Mammary epithelial cell (primary cell): ENCODE data around the gene AKAP9.

Experiments
- EZH2 ChIP-seq: IDR thresholded peaks from 2 replicates; pipeline ENCODE4 v1.6.1; 2012; ENCODE audit warnings: low read length, inconsistent platforms, borderline replicate concordance
- TF ChIP-seq, protein P1 (sequence below), 2 donors: IDR thresholded peaks in 1 of 2; conservative IDR thresholded peaks in 1 of 2; 2 replicates each; pipeline ENCODE4 v1.5.1; 2011 to 2012; ENCODE audit warnings: inconsistent platforms in 2 of 2, low read length in 2 of 2, mild to moderate bottlenecking in 2 of 2, control low read depth in 1 of 2, low read depth in 1 of 2; ENCODE audit not compliant: insufficient read depth in 1 of 2; ENCODE audit errors: extremely low read depth in 1 of 2

DNA sequence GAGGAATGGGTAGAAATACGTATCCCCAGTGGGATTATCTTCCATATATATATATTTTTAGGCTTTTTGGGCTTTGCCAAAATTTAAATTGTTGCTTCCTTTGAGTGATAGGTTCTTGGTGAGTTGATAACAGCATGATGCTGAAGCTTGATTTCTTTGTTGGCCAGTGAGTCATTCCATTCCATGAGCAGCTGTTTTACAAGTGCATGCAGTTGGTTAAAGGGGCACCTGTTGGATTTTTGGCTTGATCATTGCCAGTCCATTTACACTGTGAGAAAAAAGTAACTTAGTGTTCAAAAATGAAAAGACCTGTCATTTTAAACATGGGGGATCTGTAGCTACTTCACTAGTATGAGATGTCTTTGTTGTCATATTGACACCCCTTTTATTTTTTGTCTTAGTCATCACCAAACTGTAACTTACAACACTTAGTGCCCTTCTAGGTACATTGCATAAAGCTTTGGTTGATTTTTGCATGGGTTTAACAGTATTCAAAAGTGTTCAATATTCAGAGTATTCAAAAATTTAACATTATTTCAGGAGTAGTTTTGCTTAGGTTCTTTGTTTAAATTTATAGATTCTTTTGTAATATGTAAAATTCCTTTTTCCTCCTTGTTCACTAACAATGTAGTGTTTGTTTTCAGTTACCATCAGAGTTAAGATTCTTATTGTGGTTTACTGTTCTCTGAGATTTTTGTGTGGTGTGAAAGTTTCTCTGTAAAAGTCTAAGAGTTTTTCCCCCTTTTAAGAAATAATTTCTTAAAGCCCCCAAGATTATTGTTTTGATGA lies 8.8 kb downstream of the AKAP9 start:
- TF ChIP-seq, protein P1, sequence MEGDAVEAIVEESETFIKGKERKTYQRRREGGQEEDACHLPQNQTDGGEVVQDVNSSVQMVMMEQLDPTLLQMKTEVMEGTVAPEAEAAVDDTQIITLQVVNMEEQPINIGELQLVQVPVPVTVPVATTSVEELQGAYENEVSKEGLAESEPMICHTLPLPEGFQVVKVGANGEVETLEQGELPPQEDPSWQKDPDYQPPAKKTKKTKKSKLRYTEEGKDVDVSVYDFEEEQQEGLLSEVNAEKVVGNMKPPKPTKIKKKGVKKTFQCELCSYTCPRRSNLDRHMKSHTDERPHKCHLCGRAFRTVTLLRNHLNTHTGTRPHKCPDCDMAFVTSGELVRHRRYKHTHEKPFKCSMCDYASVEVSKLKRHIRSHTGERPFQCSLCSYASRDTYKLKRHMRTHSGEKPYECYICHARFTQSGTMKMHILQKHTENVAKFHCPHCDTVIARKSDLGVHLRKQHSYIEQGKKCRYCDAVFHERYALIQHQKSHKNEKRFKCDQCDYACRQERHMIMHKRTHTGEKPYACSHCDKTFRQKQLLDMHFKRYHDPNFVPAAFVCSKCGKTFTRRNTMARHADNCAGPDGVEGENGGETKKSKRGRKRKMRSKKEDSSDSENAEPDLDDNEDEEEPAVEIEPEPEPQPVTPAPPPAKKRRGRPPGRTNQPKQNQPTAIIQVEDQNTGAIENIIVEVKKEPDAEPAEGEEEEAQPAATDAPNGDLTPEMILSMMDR (conservative IDR thresholded peaks at IDR 0.05 in 1 of 2, IDR thresholded peaks at IDR 0.05 in 1 of 2; ENCODE audit: extremely low read depth in 1 of 2, insufficient read depth in 1 of 2, low read depth in 1 of 2, low read length in 2 of 2), result no peak
- TF ChIP-seq EZH2, result no peak
